Activated CD8-positive, alpha-beta memory T cell treated with anti-CD3 and anti-CD28 coated beads, Interleukin-2, amount 50 U/mL, for 1 hour (primary cell): ENCODE data around the gene MYO18A.

ENCODE experiments used
- DNase-seq: peaks from one replicate; pipeline ENCODE4 v3.0.0-alpha.2; 2020; ENCODE audit errors: extremely low read depth

Gene MYO18A

GRCh38 chr17:29124135-29124924 is 55.9 kb downstream of the MYO18A start:
- no peak for DNase-seq

DNA sequence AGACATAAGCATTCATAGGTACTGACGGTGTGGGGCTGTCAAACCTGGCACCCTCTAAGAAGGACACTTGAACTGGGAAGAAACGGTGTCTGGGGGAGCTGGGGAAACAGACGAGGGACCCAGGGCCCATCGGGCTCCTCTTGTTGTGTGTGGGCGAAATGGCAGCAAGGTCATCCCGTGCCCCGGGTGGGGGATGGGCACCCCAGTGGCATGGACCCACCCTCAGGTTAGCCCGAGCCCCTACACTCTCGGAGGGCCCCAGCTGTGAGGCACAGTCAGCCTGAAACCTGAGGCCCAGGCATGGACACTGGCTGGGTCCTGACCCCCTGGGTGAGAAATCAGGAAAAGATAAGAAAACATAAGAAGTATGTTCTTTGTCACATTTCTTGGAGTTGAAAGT is 57.1 kb downstream of the MYO18A start:
- no peak for DNase-seq

DNA sequence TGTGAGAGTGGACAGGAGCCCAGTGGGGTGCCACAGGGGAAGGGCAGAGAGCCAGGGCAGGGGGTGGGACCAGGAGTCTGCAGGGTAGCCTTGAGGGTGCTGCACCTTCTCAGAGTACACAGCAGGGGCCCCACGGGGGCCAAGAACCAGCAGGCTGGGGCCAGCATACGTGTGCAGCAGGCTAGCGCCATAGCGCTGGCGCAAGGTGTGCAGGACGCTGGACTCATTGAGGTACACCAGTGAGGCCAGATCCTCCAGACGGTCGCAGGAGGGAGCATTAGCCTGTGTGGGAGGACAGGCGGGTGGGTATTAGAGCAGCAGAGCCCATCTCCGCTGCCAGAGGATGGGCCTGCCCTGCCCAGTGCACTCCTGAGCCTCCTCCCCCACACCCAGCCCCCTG is 58.8 kb downstream of the MYO18A start:
- no peak for DNase-seq

DNA sequence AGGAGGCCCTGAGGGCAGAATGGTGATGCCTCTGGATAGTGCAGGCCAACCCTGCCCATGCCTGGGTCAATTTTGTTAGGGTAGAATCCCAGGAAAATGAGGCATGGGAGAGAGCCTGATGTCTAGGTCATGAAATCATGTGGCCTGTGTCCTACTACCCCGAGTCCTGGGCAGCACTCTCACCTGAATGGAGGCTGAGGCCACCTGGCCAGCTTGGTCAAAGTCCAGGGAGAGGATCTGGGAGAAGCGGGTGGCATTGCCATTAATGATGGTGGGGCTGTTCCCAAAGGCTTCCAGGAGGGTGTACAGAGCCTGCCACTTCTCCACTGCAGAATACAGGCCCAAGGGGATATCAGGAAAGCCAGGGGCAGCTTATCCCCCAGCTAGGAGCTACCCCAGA is 59.8 kb downstream of the MYO18A start:
- DNase-seq: no peak

GRCh38 chr17:29119265-29119664 is 60.9 kb downstream of the MYO18A start:
- DNase-seq: no peak

DNA sequence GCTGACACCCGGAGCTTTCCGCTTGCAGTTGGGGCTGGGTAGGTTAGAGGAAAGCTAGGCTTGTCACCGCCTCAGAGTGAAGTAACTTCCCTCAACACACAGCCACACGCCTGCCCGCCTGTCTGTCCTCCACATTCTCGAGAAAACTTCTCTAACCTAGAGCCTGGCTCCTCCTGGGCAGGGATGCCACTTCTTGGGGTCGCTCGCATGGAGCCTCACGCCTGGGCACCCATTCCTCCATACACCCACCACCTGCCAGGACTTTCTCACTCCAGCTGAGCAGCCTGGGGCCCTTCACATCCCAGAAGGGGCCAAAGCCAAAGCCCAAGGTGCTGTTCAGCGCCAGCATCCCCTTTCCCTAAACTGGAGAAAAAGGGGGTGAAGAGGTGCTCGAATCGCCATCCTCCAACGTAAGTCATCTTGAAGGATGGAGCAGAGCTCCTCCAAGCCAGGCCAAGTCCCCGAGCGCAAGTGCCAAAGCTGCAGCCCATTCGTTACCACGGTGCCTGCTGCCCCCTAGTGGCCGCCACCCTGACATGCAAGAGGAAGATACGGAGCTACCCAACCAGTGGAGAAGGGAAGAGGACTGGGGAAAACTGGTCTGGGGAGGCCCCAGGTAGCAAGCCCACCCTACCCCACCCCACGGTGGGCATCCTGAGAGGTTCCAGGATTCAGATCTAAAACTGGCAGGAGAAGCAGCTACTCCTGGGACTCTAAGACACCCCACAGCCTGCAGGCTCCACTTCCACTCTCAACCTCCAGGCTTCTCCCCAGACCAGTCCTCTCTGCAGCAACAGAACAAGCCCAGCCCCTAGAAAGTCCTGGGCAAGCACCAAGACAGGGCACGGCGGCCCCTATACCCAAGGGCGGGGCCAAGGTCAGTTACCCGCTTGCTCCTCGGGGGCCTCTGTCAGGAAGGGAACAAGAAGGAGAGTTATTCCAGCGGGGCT is 63.1 kb downstream of the MYO18A start:
- peak; percentile 34 for DNase-seq

DNA sequence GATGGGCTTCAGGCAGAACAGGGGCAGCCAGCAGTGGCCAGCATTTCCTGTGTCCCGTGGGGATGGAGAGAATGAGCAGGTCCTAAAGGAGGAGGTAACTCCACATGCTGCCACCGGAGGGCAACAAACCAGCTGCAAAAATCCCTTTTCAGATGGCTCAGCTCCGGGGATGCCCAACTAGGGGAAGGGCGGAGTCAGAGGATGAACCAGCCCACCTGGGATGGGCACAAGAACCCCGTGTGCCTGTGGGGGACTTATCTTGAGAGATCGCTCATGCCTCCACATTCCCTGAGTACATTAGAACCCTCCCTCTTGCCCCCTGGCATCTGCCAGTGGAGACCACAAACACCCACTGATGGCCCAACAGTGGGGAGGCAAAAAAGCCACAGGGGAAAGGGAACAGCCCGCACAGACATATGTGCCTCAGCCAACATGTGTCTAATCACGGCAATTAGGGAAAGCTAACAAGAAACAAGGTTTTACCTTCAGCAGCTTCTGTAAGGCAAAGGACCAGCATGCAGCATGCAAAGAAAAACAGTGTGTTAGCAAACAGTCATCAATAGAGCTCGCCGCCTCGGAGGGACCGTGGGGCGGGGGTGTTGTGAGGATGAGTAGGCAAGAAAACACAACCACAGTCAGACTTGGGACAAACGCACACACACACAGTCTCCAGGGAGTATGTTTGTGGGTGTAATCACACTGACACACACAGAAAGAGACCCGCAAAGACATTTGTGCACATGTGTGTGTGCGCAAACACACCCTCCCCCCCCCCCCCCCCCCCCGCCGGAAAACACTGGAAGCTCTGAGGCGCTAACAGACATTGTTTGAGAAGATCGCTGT is 64.0 kb downstream of the MYO18A start:
- no peak for DNase-seq

DNA sequence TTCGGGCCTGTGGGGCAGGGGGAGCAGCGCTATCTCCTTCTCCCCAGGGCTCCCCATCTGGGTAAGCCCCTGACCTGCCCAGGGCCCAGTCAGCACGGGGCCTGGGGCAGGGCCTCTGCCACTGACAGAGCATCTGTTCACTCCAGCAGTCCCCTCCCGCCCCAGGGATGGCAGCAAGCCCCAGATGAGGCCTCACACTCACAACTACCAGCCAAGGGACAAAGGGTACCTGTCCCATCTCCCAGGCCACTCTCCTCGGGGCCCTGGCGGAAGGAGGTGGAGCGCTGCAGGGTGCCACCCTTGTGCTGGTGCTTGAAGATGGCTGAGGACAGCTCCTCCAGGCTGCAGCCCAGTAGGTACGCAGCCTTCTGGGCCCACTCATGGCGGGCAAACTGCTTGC is 64.8 kb downstream of the MYO18A start:
- no peak for DNase-seq

DNA sequence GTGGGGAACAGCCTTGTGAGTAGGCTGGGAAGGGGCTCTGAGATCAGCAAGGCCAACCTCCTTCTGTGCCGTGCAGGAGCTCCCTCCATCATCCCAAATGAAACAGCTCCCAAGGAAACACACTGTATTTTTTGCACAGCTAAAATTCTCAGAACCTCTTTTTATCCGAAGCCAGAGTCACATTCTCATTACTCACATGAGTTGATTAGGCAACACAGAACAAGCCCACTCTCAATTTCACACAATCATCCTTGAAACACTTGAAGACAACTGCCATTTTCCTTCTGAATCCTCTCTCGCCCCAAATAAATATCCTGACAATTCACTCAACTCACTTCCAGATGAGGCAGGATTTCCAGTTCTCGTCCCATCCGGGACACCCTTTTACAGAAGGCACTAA is 66.1 kb downstream of the MYO18A start:
- DNase-seq: no peak

DNA sequence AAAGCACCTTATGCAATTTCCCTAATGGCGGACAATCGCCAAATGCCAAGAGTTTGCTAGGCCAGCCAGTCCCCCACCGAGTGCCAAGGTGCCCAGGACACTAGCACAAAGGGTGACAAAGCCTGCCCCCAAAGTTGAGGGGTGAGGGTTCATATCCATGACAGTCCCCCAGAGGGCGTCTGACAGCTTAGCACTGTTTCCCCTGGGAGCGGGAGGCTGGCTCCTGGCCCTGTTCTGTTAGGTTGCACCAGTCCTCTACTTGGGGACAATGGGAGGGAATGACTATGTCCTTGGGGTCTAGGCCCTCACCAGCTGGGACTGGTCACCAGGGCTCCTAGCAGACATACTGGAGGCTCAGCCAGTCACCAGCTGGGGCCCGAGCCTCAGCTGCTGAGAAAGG is 66.9 kb downstream of the MYO18A start:
- DNase-seq: no peak

GRCh38 chr17:29112771-29113295 is 67.4 kb downstream of the MYO18A start:
- DNase-seq: no peak

GRCh38 chr17:29111816-29112499 is 68.2 kb downstream of the MYO18A start:
- DNase-seq: peak; percentile 21

- no peak for DNase-seq
These were observed 69.8 kb downstream of the MYO18A start for GRCh38 chr17:29110372-29110757.

DNA sequence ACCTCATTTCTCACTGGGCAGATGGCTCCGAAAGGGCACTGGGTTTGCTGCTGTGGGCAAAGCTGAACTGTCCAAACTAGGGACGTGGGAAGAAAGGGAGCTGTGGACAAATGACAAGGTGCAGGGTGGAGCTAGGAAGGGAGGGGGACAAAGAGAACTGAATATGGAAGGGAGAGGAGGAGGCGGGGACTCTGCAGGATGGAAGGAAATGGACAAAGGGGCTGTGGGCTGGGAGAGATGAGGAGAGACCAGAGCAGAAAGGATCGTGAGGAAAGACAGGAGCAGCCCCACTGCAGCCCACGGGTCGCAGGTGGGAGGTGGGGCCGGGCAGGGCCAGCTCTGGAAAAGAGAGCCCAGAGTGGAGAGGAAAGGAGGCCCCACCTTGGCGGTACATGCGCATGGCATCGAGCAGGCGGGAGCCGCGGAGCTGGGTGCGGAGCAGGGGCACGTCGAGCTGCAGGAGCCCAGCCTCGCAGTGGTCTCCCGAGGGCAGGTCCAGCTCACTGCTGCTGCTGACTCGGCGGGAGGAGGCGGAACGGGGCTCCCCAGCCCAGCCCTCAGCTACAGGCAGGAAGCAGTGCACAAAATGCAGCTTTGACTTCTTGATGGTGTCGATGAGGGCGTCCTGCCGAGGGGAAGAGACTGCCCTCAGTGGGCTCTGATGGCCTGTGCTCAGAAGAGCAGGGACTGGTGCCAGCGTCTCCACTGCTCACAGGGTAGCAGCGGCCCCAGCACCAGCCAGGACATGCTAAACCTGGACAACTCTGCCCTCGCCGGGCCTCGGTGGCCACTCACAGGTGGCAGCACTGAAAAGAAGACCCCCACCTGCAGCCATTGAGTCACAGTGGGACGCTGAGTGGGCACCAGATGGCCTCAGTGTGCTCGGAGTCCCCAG is 70.5 kb downstream of the MYO18A start:
- DNase-seq: no peak

DNA sequence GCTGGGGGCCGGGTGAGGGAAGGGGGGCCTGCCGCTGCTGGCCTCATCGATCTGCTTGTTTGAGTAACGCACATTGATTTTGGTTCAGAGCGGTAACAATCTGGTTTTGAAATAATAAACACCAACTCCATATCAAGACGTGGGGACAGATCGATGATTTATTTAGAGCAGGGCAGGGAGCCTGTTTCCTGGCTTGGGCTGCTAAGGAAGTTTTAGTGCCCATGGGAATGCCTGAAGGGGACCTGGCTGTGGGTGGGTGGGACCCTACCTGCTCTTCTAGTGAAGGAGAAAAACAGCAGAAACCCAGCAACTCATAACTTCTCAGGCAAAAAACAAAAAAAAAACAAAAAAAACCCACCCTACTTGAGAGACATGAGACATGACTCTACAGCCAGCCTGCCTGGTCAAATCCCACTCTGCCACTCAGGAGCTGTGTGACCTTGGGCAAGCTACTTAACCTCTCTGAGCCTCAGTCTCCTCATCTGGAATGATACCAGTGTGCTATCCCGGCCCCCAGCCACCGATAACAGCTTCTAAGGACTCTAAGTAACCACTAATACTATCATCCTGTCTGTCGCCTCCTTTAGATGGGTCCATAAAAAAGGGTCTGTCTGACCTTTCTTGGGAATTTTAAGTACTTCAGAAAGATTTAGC is 71.2 kb downstream of the MYO18A start:
- DNase-seq: no peak

- DNase-seq: no peak
These were observed 72.0 kb downstream of the MYO18A start for GRCh38 chr17:29107933-29108822.

- DNase-seq: no peak
These were observed 73.1 kb downstream of the MYO18A start for GRCh38 chr17:29107084-29107483.

- no peak for DNase-seq
These were observed 76.9 kb downstream of the MYO18A start for GRCh38 chr17:29103341-29103740.
